Nephron progenitor cell (in vitro differentiated cells): ENCODE data around the gene LDLRAD3.
A peak's percentile ranks its signal among the peaks of the same experiment; 100 is the strongest.
"Not testable (repeated sequence)": the region's sequence is repeated elsewhere in the genome, so short reads cannot be mapped to it uniquely, and the experiment has no call there.

Experiments used
- DNase-seq: peaks from one replicate; pipeline ENCODE4 v3.0.0; 2021
- H3K27ac Mint-ChIP-seq: 2 replicates; pipeline ENCODE4 v1.8.0; 2021; ENCODE audit warnings: mild to moderate bottlenecking, moderate library complexity, mixed read lengths
- H3K27me3 Mint-ChIP-seq: 2 replicates; pipeline ENCODE4 v1.8.0; 2021; ENCODE audit warnings: mild to moderate bottlenecking, low read depth, mixed read lengths; ENCODE audit not compliant: poor library complexity
- H3K36me3 Mint-ChIP-seq: 2 replicates; pipeline ENCODE4 v1.8.0; 2021; ENCODE audit warnings: low read depth, mixed read lengths
- H3K4me1 Mint-ChIP-seq: 2 replicates; pipeline ENCODE4 v1.8.0; 2021; ENCODE audit warnings: mixed read lengths
- H3K4me3 Mint-ChIP-seq: 2 replicates; pipeline ENCODE4 v1.8.0; 2021; ENCODE audit warnings: mild to moderate bottlenecking, moderate library complexity, mixed read lengths
- H3K9me3 Mint-ChIP-seq: 2 replicates; pipeline ENCODE4 v1.8.0; 2021; ENCODE audit warnings: mild to moderate bottlenecking, moderate library complexity, mixed read lengths
- TF ChIP-seq, protein P1 (sequence below): fragments of 200-600 bp; sonication (generic); IDR thresholded peaks from 2 replicates; pipeline ENCODE4 v1.5.0; 2021; ENCODE audit warnings: antibody characterized with exemption

LDLRAD3 gene

DNA sequence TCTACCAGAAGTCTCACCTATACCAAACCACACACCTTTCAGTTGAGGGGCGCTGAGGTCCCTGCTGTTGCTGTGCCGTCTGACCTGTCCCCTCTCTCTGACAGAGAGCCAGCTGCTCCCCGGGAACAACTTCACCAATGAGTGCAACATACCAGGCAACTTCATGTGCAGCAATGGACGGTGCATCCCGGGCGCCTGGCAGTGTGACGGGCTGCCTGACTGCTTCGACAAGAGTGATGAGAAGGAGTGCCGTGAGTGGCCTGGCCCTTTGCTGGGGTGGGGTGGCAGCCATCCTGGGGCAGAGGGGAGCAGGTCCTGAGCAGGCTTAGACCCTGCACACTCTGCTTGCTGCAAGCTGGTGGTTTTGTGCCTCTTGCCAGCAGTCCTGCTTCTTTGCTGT, 92.1 kb downstream of the LDLRAD3 start:
- DNase-seq = no peak
- H3K4me3 Mint-ChIP-seq = no peak overlapping the region
- no peak overlapping the region for H3K27ac Mint-ChIP-seq
- peaks cover 7% of the 10 kb centered on the region for H3K9me3 Mint-ChIP-seq
- peaks cover 5% of the 10 kb centered on the region for H3K27me3 Mint-ChIP-seq
- H3K36me3 Mint-ChIP-seq = peaks cover 64% of the 10 kb centered on the region
- TF ChIP-seq, protein P1, sequence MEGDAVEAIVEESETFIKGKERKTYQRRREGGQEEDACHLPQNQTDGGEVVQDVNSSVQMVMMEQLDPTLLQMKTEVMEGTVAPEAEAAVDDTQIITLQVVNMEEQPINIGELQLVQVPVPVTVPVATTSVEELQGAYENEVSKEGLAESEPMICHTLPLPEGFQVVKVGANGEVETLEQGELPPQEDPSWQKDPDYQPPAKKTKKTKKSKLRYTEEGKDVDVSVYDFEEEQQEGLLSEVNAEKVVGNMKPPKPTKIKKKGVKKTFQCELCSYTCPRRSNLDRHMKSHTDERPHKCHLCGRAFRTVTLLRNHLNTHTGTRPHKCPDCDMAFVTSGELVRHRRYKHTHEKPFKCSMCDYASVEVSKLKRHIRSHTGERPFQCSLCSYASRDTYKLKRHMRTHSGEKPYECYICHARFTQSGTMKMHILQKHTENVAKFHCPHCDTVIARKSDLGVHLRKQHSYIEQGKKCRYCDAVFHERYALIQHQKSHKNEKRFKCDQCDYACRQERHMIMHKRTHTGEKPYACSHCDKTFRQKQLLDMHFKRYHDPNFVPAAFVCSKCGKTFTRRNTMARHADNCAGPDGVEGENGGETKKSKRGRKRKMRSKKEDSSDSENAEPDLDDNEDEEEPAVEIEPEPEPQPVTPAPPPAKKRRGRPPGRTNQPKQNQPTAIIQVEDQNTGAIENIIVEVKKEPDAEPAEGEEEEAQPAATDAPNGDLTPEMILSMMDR = no peak
- peaks cover 14% of the 10 kb centered on the region for H3K4me1 Mint-ChIP-seq

DNA sequence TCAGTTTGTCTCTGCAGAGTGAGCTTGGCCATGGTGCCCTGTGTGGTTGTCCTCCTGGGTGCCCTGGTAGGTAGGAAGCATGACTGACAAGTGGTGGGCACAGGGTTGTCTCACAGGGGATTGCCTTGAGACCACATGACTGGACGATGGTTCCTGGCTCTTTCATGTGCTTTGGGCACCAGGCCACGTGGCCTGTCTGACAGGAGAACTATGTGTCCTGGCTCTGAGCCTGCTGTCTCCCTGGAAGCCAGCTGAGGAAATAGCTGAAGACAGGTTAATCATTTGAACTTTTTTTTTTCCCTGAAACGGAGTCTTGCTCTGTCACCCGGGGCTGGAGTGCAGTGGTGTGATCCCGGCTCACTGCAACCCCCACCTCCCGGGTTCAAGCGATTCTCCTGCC, 93.2 kb downstream of the LDLRAD3 start:
- TF ChIP-seq, protein P1 = no peak
- Mint-ChIP-seq H3K4me1 (peaks cover 19% of the 10 kb centered on the region), H3K36me3 (peaks cover 55% of the 10 kb centered on the region), H3K27me3 (peaks cover 5% of the 10 kb centered on the region), H3K4me3 (no peak overlapping the region), H3K9me3 (peaks cover 5% of the 10 kb centered on the region), H3K27ac (no peak overlapping the region)
- no peak for DNase-seq

DNA sequence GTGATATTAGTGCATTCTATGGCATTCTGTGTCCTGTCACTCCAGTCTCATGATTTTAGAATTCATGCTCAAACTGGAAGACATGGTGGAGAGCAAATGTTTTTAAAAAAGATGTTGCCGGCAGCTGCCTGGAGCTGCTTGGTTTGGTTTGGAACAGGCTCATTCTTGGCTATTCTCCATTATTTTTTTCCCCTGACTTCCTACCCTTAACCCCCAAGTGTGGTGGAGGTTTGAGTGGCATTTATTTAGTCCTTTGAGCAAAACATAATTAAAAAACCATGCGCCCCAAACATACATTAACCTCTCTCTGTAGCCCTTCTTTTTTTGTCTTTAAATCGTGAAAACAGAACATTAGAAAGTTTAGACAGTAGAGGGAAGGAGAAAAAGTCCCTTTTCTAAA, 94.7 kb downstream of the LDLRAD3 start:
- TF ChIP-seq, protein P1 = no peak
- Mint-ChIP-seq H3K27ac (no peak overlapping the region), H3K36me3 (peaks cover 44% of the 10 kb centered on the region), H3K27me3 (peaks cover 5% of the 10 kb centered on the region), H3K4me3 (no peak overlapping the region), H3K4me1 (peaks cover 25% of the 10 kb centered on the region), H3K9me3 (no peaks in the 10 kb centered on the region)
- no peak for DNase-seq

- Mint-ChIP-seq H3K27me3 (peaks cover 7% of the 10 kb centered on the region), H3K4me3 (no peak overlapping the region), H3K4me1 (peaks cover 25% of the 10 kb centered on the region), H3K27ac (peak overlapping the region; percentile 84), H3K36me3 (peaks cover 36% of the 10 kb centered on the region), H3K9me3 (no peaks in the 10 kb centered on the region)
- TF ChIP-seq, protein P1 = no peak
- no peak for DNase-seq
Observed at GRCh38 chr11:36039471-36039870, 95.6 kb downstream of the LDLRAD3 start.

- Mint-ChIP-seq H3K9me3 (no peaks in the 10 kb centered on the region), H3K36me3 (peaks cover 41% of the 10 kb centered on the region), H3K27ac (peak overlapping the region; percentile 93), H3K4me3 (peak overlapping the region; percentile 28), H3K4me1 (peaks cover 25% of the 10 kb centered on the region), H3K27me3 (peaks cover 12% of the 10 kb centered on the region)
- TF ChIP-seq, protein P1 = peak; percentile 36
- no peak for DNase-seq
Observed at GRCh38 chr11:36041988-36042611, 98.2 kb downstream of the LDLRAD3 start.

- H3K4me3 Mint-ChIP-seq = no peak overlapping the region
- peaks cover 43% of the 10 kb centered on the region for H3K4me1 Mint-ChIP-seq
- TF ChIP-seq, protein P1 = no peak
- H3K27me3 Mint-ChIP-seq = peaks cover 7% of the 10 kb centered on the region
- H3K36me3 Mint-ChIP-seq = peaks cover 35% of the 10 kb centered on the region
- peak overlapping the region; percentile 60 for H3K27ac Mint-ChIP-seq
- no peak for DNase-seq
- no peaks in the 10 kb centered on the region for H3K9me3 Mint-ChIP-seq
Observed at GRCh38 chr11:36044636-36045035, 100.8 kb downstream of the LDLRAD3 start.

DNA sequence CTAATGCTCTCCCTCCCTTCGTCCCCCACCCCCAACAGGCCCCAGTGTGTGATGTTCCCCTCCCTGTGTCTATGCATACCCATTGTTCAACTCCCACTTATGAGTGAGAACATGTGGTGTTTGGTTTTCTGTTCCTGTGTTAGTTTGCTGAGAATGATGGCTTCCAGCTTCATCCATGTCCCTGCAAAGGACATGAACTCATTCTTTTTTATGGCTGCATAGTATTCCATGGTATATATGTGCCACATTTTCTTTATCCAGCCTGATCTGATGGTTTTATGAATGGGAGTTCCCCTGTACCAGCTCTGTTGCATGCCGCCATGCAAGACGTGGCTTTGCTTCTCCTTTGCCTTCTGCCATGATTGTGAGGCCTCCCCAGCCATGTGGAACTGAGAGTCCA, 102.1 kb downstream of the LDLRAD3 start:
- H3K4me1 Mint-ChIP-seq = peaks cover 50% of the 10 kb centered on the region
- H3K4me3 Mint-ChIP-seq, H3K27me3 Mint-ChIP-seq, H3K27ac Mint-ChIP-seq, DNase-seq, H3K9me3 Mint-ChIP-seq: not testable (repeated sequence)
- H3K36me3 Mint-ChIP-seq = peaks cover 31% of the 10 kb centered on the region
